Upper lobe of right lung (tissue), 1 donor: ENCODE results near the gene ZNF574. TPM values are rescaled to one million over a fixed set of nuclear protein-coding genes. Genes with fewer than 3 reads are reported as not detected.
"Not testable (repeated sequence)": the region's sequence is repeated elsewhere in the genome, so short reads cannot be mapped to it uniquely, and the experiment has no call there.

ENCODE experiments used
- ATAC-seq: fragments of 200-7000 bp; cut with Tn5 transposase; one replicate; pipeline ENCODE4 v1.9.1; 2020; ENCODE audit warnings: mild to moderate bottlenecking, moderate library complexity
- DNase-seq: peaks from one replicate; pipeline ENCODE4 v3.0.0-alpha.2; 2020
- H3K27ac ChIP-seq: fragments of 200-600 bp; one replicate; pipeline ENCODE4 v1.8.0; 2022
- H3K27me3 ChIP-seq: fragments of 200-600 bp; one replicate; pipeline ENCODE4 v1.8.0; 2022; ENCODE audit warnings: mild to moderate bottlenecking
- H3K36me3 ChIP-seq: fragments of 200-600 bp; one replicate; pipeline ENCODE4 v1.8.0; 2022
- H3K4me1 ChIP-seq: fragments of 200-600 bp; one replicate; pipeline ENCODE4 v1.8.0; 2022
- H3K4me3 ChIP-seq: fragments of 200-600 bp; one replicate; pipeline ENCODE4 v1.8.0; 2022; ENCODE audit warnings: mild to moderate bottlenecking
- H3K9me3 ChIP-seq: fragments of 200-600 bp; one replicate; pipeline ENCODE4 v1.8.0; 2022
- intact Hi-C: fragments of 100-400 bp; cut with DNase I; formaldehyde crosslinking; loops from one replicate; pipeline ENCODE4 v1.11.0; 2022
- total RNA-seq: library from RNA; stranded (reverse); fragmentation: NEBNext Ultra II Directional; extraction: Animal tissue kit (Norgen Biotek cat#: 25700); gene quantifications from one replicate; pipeline ENCODE4 v1.2.1, GENCODE V29; 2021
- TF ChIP-seq, protein P1 (sequence below): fragments of 200-600 bp; IDR thresholded peaks from one replicate; pipeline ENCODE4 v1.8.0; 2022; ENCODE audit warnings: antibody characterized with exemption
- donor health status: DM: no; HTN: yes; CAD: no; lungs with severe emphysema.

ZNF574 gene
- total RNA-seq, 1 donor from 2014 or later = 13.6 TPM

- Histone ChIP-seq H3K9me3 (no peaks in the 10 kb centered on the region), H3K27me3 (no peaks in the 10 kb centered on the region), H3K4me3 (no peak overlapping the region), H3K36me3 (no peaks in the 10 kb centered on the region), H3K4me1 (no peaks in the 10 kb centered on the region), H3K27ac (no peak overlapping the region)
- intact Hi-C loops = no loop called here
- ATAC-seq (no peak), DNase-seq (no peak)
- TF ChIP-seq, protein P1, sequence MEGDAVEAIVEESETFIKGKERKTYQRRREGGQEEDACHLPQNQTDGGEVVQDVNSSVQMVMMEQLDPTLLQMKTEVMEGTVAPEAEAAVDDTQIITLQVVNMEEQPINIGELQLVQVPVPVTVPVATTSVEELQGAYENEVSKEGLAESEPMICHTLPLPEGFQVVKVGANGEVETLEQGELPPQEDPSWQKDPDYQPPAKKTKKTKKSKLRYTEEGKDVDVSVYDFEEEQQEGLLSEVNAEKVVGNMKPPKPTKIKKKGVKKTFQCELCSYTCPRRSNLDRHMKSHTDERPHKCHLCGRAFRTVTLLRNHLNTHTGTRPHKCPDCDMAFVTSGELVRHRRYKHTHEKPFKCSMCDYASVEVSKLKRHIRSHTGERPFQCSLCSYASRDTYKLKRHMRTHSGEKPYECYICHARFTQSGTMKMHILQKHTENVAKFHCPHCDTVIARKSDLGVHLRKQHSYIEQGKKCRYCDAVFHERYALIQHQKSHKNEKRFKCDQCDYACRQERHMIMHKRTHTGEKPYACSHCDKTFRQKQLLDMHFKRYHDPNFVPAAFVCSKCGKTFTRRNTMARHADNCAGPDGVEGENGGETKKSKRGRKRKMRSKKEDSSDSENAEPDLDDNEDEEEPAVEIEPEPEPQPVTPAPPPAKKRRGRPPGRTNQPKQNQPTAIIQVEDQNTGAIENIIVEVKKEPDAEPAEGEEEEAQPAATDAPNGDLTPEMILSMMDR = no peak
Observed at GRCh38 chr19:42033413-42033812, 42.6 kb upstream of the ZNF574 start.

DNA sequence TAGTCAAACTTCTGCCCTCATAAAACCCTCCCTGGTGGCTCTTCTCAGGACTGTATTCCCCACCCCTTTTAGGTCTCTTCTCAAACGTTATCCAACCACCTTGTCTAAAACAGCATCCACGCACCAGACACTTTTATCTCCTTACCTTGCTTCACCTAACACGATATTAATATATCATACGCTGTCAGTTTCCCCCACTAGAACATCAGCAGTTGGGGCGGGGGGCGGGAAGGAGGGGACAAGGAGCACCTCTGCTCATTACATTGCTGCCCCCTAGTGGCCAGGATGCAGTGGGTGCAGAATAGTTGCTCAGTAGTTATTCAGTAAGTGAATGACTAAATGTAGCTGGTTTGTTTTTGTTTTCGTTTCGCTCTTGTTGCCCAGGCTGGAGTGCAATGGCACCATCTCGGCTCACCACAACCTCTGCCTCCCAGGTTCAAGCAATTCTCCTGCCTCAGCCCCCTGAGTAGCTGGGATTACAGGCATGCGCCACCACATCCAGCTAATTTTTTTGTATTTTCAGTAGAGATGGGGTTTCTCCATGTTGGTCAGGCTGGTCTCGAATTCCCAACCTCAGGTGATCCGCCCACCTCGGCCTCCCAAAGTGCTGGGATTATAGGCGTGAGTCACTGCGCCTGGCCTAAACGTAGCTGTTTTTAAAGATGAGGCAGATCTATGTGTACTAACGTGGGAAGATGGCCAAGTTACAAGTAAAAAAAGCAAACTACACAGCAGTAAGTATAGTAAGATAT is 41.1 kb upstream of the ZNF574 start:
- peak; percentile 83 for ATAC-seq
- TF ChIP-seq, protein P1 = peak; percentile 85
- H3K36me3 ChIP-seq, intact Hi-C loops, H3K27ac ChIP-seq, H3K4me1 ChIP-seq, H3K9me3 ChIP-seq, H3K4me3 ChIP-seq, DNase-seq, H3K27me3 ChIP-seq: not testable (repeated sequence)

GRCh38 chr19:42037649-42038048 is 38.3 kb upstream of the ZNF574 start:
- Histone ChIP-seq H3K4me3 (no peak overlapping the region), H3K4me1 (no peaks in the 10 kb centered on the region), H3K27me3 (no peaks in the 10 kb centered on the region), H3K27ac (no peak overlapping the region), H3K36me3 (no peaks in the 10 kb centered on the region), H3K9me3 (no peaks in the 10 kb centered on the region)
- DNase-seq = no peak
- intact Hi-C loops = no loop called here
- no peak for ATAC-seq
- TF ChIP-seq, protein P1 = no peak

- Histone ChIP-seq H3K4me3 (no peak overlapping the region), H3K36me3 (no peaks in the 10 kb centered on the region), H3K4me1 (no peaks in the 10 kb centered on the region), H3K27ac (no peak overlapping the region), H3K27me3 (no peaks in the 10 kb centered on the region), H3K9me3 (no peaks in the 10 kb centered on the region)
- TF ChIP-seq, protein P1 = no peak
- DNase-seq (no peak), ATAC-seq (no peak)
- intact Hi-C loops = no loop called here
Observed at GRCh38 chr19:42038666-42039065, 37.3 kb upstream of the ZNF574 start.

- no peak overlapping the region for H3K27ac ChIP-seq
- no peak overlapping the region for H3K4me3 ChIP-seq
- no peaks in the 10 kb centered on the region for H3K27me3 ChIP-seq
- no peaks in the 10 kb centered on the region for H3K36me3 ChIP-seq
- TF ChIP-seq, protein P1 = no peak
- DNase-seq = no peak
- intact Hi-C loops = no loop called here
- H3K9me3 ChIP-seq = no peaks in the 10 kb centered on the region
- no peaks in the 10 kb centered on the region for H3K4me1 ChIP-seq
- no peak for ATAC-seq
Observed at GRCh38 chr19:42040031-42040430, 35.9 kb upstream of the ZNF574 start.

GRCh38 chr19:42040491-42040890 is 35.5 kb upstream of the ZNF574 start:
- H3K9me3 ChIP-seq, ATAC-seq, H3K4me3 ChIP-seq, H3K36me3 ChIP-seq, DNase-seq, H3K27me3 ChIP-seq, intact Hi-C loops, H3K4me1 ChIP-seq, H3K27ac ChIP-seq: not testable (repeated sequence)
